ENCODE results near the gene ERMARD.
A peak's percentile ranks its signal among the peaks of the same experiment; 100 is the strongest.

Gene ERMARD

GRCh38 chr6:169751242-169752073 is at the start of gene ERMARD, which contains the start of gene DYNLT2:
TSS of gene ERMARD (plus strand) at chr6:169751622. CDS start at chr6:169751658, 36 bp downstream.
TSS of gene DYNLT2 (minus strand) at chr6:169751572. CDS start at chr6:169751458, 114 bp downstream.
- peak; percentile 91 for DNase-seq (ENCODE audit: low spot score)

GRCh38 chr6:169701954-169702839 is 49.2 kb upstream of the ERMARD start, which contains the start of the genes C6orf120 and WDR27:
TSS of gene C6orf120 (plus strand) at chr6:169702126. CDS start at chr6:169702460, 334 bp downstream.
TSS of gene WDR27 (minus strand) at chr6:169702029. CDS start at chr6:169689005, 13,024 bp downstream.
- peak; percentile 94 for DNase-seq (ENCODE audit: low spot score)

- DNase-seq (ENCODE audit: low spot score), result no peak
Measured at GRCh38 chr6:169702840-169703246, 48.6 kb upstream of the ERMARD start.

- DNase-seq (ENCODE audit: low spot score), result no peak
Measured at GRCh38 chr6:169707772-169708171, 43.6 kb upstream of the ERMARD start.

- no peak for DNase-seq (ENCODE audit: low spot score)
Measured at GRCh38 chr6:169709293-169709692, 42.1 kb upstream of the ERMARD start.

- DNase-seq (ENCODE audit: low spot score), result no peak
Measured at GRCh38 chr6:169710009-169710408, 41.4 kb upstream of the ERMARD start.

GRCh38 chr6:169714178-169714577 is 37.2 kb upstream of the ERMARD start:
- DNase-seq (ENCODE audit: low spot score), result no peak

GRCh38 chr6:169714595-169714994 is 36.8 kb upstream of the ERMARD start:
- DNase-seq (ENCODE audit: low spot score), result no peak

- DNase-seq (ENCODE audit: low spot score), result no peak
Measured at GRCh38 chr6:169719117-169719516, 32.3 kb upstream of the ERMARD start.

- no peak for DNase-seq (ENCODE audit: low spot score)
Measured at GRCh38 chr6:169720207-169720855, 31.1 kb upstream of the ERMARD start.

GRCh38 chr6:169722362-169723199 is 28.8 kb upstream of the ERMARD start:
- DNase-seq (ENCODE audit: low spot score), result peak; percentile 34

- peak; percentile 60 for DNase-seq (ENCODE audit: low spot score)
Measured at GRCh38 chr6:169723200-169723909, 28.1 kb upstream of the ERMARD start.

GRCh38 chr6:169723991-169724493 is 27.4 kb upstream of the ERMARD start:
- no peak for DNase-seq (ENCODE audit: low spot score)

- DNase-seq (ENCODE audit: low spot score), result peak; percentile 29
Measured at GRCh38 chr6:169724494-169725124, 26.8 kb upstream of the ERMARD start, which contains the start of gene PHF10. TSS of gene PHF10 (minus strand) at chr6:169724500. CDS start at chr6:169723931, 569 bp downstream.

- peak; percentile 42 for DNase-seq (ENCODE audit: low spot score)
Measured at GRCh38 chr6:169725125-169726048, 26.0 kb upstream of the ERMARD start.

- DNase-seq (ENCODE audit: low spot score), result no peak
Measured at GRCh38 chr6:169726049-169726400, 25.4 kb upstream of the ERMARD start.

- DNase-seq (ENCODE audit: low spot score), result no peak
Measured at GRCh38 chr6:169726963-169727362, 24.5 kb upstream of the ERMARD start.

GRCh38 chr6:169729961-169730360 is 21.5 kb upstream of the ERMARD start:
- no peak for DNase-seq (ENCODE audit: low spot score)
